Dendritic cell treated with granulocyte-macrophage colony-stimulating factor and Interleukin-4, amounts not matched to agents 40 ng/mL and 50 ng/mL, for 4 days (primary cell): ENCODE measurements around the gene INTS14.

Source experiments
- H3K27ac Mint-ChIP-seq: one replicate; pipeline ENCODE4 v1.8.0; 2022; ENCODE audit warnings: mild to moderate bottlenecking, mixed read lengths
- H3K27me3 Mint-ChIP-seq: one replicate; pipeline ENCODE4 v1.8.0; 2022; ENCODE audit warnings: mild to moderate bottlenecking, mixed read lengths
- H3K36me3 Mint-ChIP-seq: one replicate; pipeline ENCODE4 v1.8.0; 2022; ENCODE audit warnings: low read depth, mixed read lengths
- H3K4me1 Mint-ChIP-seq: one replicate; pipeline ENCODE4 v1.8.0; 2022; ENCODE audit warnings: low read depth, mixed read lengths
- H3K4me3 Mint-ChIP-seq: one replicate; pipeline ENCODE4 v1.8.0; 2022; ENCODE audit warnings: mild to moderate bottlenecking, moderate library complexity, mixed read lengths
- H3K9me3 Mint-ChIP-seq: one replicate; pipeline ENCODE4 v1.8.0; 2022; ENCODE audit warnings: mixed read lengths
- intact Hi-C: fragments of 100-400 bp; cut with micrococcal nuclease; formaldehyde crosslinking; loops from one replicate; pipeline ENCODE4 v1.15.0; 2022

Gene INTS14

GRCh38 chr15:65641768-65642475 is 31.0 kb upstream of the INTS14 start:
- Mint-ChIP-seq H3K4me1 (peaks cover 15% of the 10 kb centered on the region), H3K27me3 (no peaks in the 10 kb centered on the region), H3K36me3 (peaks cover 22% of the 10 kb centered on the region), H3K9me3 (no peaks in the 10 kb centered on the region), H3K27ac (no peak overlapping the region), H3K4me3 (no peak overlapping the region)
- intact Hi-C loops = no loop called here

- H3K36me3 Mint-ChIP-seq = peaks cover 12% of the 10 kb centered on the region
- H3K27me3 Mint-ChIP-seq = no peaks in the 10 kb centered on the region
- intact Hi-C loops = loop anchor here (5.0 kb wide), 1 partner anchor 218 kb away; no protein-coding TSS in a partner anchor
- no peaks in the 10 kb centered on the region for H3K9me3 Mint-ChIP-seq
- peaks cover 16% of the 10 kb centered on the region for H3K4me1 Mint-ChIP-seq
- H3K27ac Mint-ChIP-seq = no peak overlapping the region
- no peak overlapping the region for H3K4me3 Mint-ChIP-seq
Observed at GRCh38 chr15:65639509-65639908, 28.6 kb upstream of the INTS14 start.

GRCh38 chr15:65638681-65639089 is 27.8 kb upstream of the INTS14 start:
- Mint-ChIP-seq H3K9me3 (no peaks in the 10 kb centered on the region), H3K27me3 (no peaks in the 10 kb centered on the region), H3K4me1 (peaks cover 20% of the 10 kb centered on the region), H3K36me3 (peaks cover 5% of the 10 kb centered on the region), H3K4me3 (no peak overlapping the region), H3K27ac (no peak overlapping the region)
- intact Hi-C loops = loop anchor here (5.0 kb wide), 1 partner anchor 219 kb away; no protein-coding TSS in a partner anchor

- Mint-ChIP-seq H3K27me3 (no peaks in the 10 kb centered on the region), H3K9me3 (no peaks in the 10 kb centered on the region), H3K4me1 (peaks cover 16% of the 10 kb centered on the region), H3K4me3 (no peak overlapping the region), H3K36me3 (no peaks in the 10 kb centered on the region), H3K27ac (no peak overlapping the region)
- intact Hi-C loops = loop anchor here (5.0 kb wide), 1 partner anchor 219 kb away; no protein-coding TSS in a partner anchor
Observed at GRCh38 chr15:65638109-65638508, 27.2 kb upstream of the INTS14 start.

GRCh38 chr15:65634356-65634755 is 23.4 kb upstream of the INTS14 start:
- no peaks in the 10 kb centered on the region for H3K27me3 Mint-ChIP-seq
- H3K27ac Mint-ChIP-seq = no peak overlapping the region
- H3K36me3 Mint-ChIP-seq = no peaks in the 10 kb centered on the region
- no peak overlapping the region for H3K4me3 Mint-ChIP-seq
- intact Hi-C loops = no loop called here
- H3K4me1 Mint-ChIP-seq = peaks cover 16% of the 10 kb centered on the region
- H3K9me3 Mint-ChIP-seq = no peaks in the 10 kb centered on the region

GRCh38 chr15:65633752-65634151 is 22.8 kb upstream of the INTS14 start:
- Mint-ChIP-seq H3K36me3 (no peaks in the 10 kb centered on the region), H3K4me3 (no peak overlapping the region), H3K27me3 (no peaks in the 10 kb centered on the region), H3K9me3 (no peaks in the 10 kb centered on the region), H3K27ac (no peak overlapping the region), H3K4me1 (peaks cover 11% of the 10 kb centered on the region)
- intact Hi-C loops = no loop called here

GRCh38 chr15:65632780-65633375 is 21.9 kb upstream of the INTS14 start:
- Mint-ChIP-seq H3K36me3 (no peaks in the 10 kb centered on the region), H3K4me1 (peaks cover 5% of the 10 kb centered on the region), H3K4me3 (no peak overlapping the region), H3K27ac (no peak overlapping the region), H3K27me3 (no peaks in the 10 kb centered on the region), H3K9me3 (no peaks in the 10 kb centered on the region)
- intact Hi-C loops = no loop called here

GRCh38 chr15:65631503-65631902 is 20.6 kb upstream of the INTS14 start:
- Mint-ChIP-seq H3K27me3 (no peaks in the 10 kb centered on the region), H3K27ac (no peak overlapping the region), H3K4me3 (no peak overlapping the region), H3K36me3 (peaks cover 4% of the 10 kb centered on the region), H3K9me3 (no peaks in the 10 kb centered on the region), H3K4me1 (peaks cover 5% of the 10 kb centered on the region)
- intact Hi-C loops = no loop called here

GRCh38 chr15:65630760-65631159 is 19.8 kb upstream of the INTS14 start:
- intact Hi-C loops = no loop called here
- peaks cover 5% of the 10 kb centered on the region for H3K4me1 Mint-ChIP-seq

GRCh38 chr15:65629548-65629947 is 18.6 kb upstream of the INTS14 start:
- no peak overlapping the region for H3K27ac Mint-ChIP-seq
- peaks cover 24% of the 10 kb centered on the region for H3K36me3 Mint-ChIP-seq
- H3K27me3 Mint-ChIP-seq = no peaks in the 10 kb centered on the region
- H3K4me1 Mint-ChIP-seq = peaks cover 5% of the 10 kb centered on the region
- no peaks in the 10 kb centered on the region for H3K9me3 Mint-ChIP-seq
- no peak overlapping the region for H3K4me3 Mint-ChIP-seq
- intact Hi-C loops = no loop called here

More at GRCh38 chr15:65630760-65631159, 19.8 kb upstream of the INTS14 start:
- Mint-ChIP-seq H3K4me3 (no peak overlapping the region), H3K27me3 (no peaks in the 10 kb centered on the region), H3K9me3 (no peaks in the 10 kb centered on the region), H3K36me3 (peaks cover 12% of the 10 kb centered on the region), H3K27ac (no peak overlapping the region)

GRCh38 chr15:65626856-65627255 is 15.9 kb upstream of the INTS14 start:
- Mint-ChIP-seq H3K4me1 (no peaks in the 10 kb centered on the region), H3K27me3 (no peaks in the 10 kb centered on the region), H3K4me3 (no peak overlapping the region), H3K27ac (no peak overlapping the region), H3K9me3 (no peaks in the 10 kb centered on the region), H3K36me3 (peaks cover 30% of the 10 kb centered on the region)
- intact Hi-C loops = no loop called here

GRCh38 chr15:65623103-65623502 is 12.2 kb upstream of the INTS14 start:
- peaks cover 30% of the 10 kb centered on the region for H3K36me3 Mint-ChIP-seq
- no peaks in the 10 kb centered on the region for H3K27me3 Mint-ChIP-seq
- H3K27ac Mint-ChIP-seq = no peak overlapping the region
- H3K9me3 Mint-ChIP-seq = no peaks in the 10 kb centered on the region
- H3K4me1 Mint-ChIP-seq = no peaks in the 10 kb centered on the region
- intact Hi-C loops = no loop called here
- no peak overlapping the region for H3K4me3 Mint-ChIP-seq

GRCh38 chr15:65621638-65622037 is 10.7 kb upstream of the INTS14 start, which contains the start of gene SLC24A1:
SLC24A1 (plus strand) TSS chr15:65621938; CDS start chr15:65624081, 2,143 bp downstream.
- no peaks in the 10 kb centered on the region for H3K9me3 Mint-ChIP-seq
- no peaks in the 10 kb centered on the region for H3K27me3 Mint-ChIP-seq
- H3K27ac Mint-ChIP-seq = no peak within 1 kb of the TSS
- peaks cover 27% of the 10 kb centered on the region for H3K36me3 Mint-ChIP-seq
- intact Hi-C loops = no loop called here
- peaks cover 6% of the 10 kb centered on the region for H3K4me1 Mint-ChIP-seq
- H3K4me3 Mint-ChIP-seq = no peak within 1 kb of the TSS

GRCh38 chr15:65620833-65621232 is 9.9 kb upstream of the INTS14 start:
- Mint-ChIP-seq H3K4me1 (peaks cover 6% of the 10 kb centered on the region), H3K27ac (no peak overlapping the region), H3K4me3 (no peak overlapping the region), H3K9me3 (no peaks in the 10 kb centered on the region), H3K36me3 (peaks cover 19% of the 10 kb centered on the region), H3K27me3 (no peaks in the 10 kb centered on the region)
- intact Hi-C loops = no loop called here
